IMR-90 (cell line): ENCODE results near the gene EAF1. TPM values are rescaled to one million over a fixed set of nuclear protein-coding genes. Genes with fewer than 3 reads are reported as not detected.
A peak's percentile ranks its signal among the peaks of the same experiment; 100 is the strongest.
"Not testable (repeated sequence)": the region's sequence is repeated elsewhere in the genome, so short reads cannot be mapped to it uniquely, and the experiment has no call there.

Experiments
- ATAC-seq: fragments of 200-7000 bp; cut with Tn5 transposase; 2 replicates; pipeline ENCODE4 v1.9.1; 2020; ENCODE audit warnings: low read depth, mild to moderate bottlenecking, moderate library complexity
- BruUV-seq: library from RNA; stranded (reverse); fragments of 400-500 nt; replicated peaks from 2 replicates; lab custom pipeline; 2021; lab: Mats Ljungman, UMichigan
- CTCF ChIA-PET: fragments of 300-600 bp; formaldehyde crosslinking; extraction: SDS; loops from one replicate; lab custom pipeline; 2021; ENCODE audit warnings: antibody characterized with exemption; lab: Yijun Ruan, JAX
- POLR2A ChIA-PET: fragments of 300-600 bp; sonication (Branson Sonifier 250); formaldehyde crosslinking; loops from one replicate; lab custom pipeline; 2022; ENCODE audit warnings: antibody characterized with exemption; ENCODE audit not compliant: unreplicated experiment; lab: Charles Lee
- DNase-seq: peaks from one replicate; pipeline ENCODE4 v3.0.0; 2013
- H2AFZ ChIP-seq: replicated peaks from 2 replicates; pipeline ENCODE3; 2013; ENCODE audit warnings: low read length, mild to moderate bottlenecking; ENCODE audit not compliant: poor library complexity
- H2AK5ac ChIP-seq: 2 replicates; pipeline ENCODE4 v1.6.1; 2013; ENCODE audit warnings: low read depth, low read length, inconsistent platforms
- H2AK9ac ChIP-seq: replicated peaks from 2 replicates; pipeline ENCODE3; 2013; ENCODE audit warnings: mild to moderate bottlenecking, low read depth, low read length, moderate library complexity; ENCODE audit not compliant: poor library complexity
- H2BK120ac ChIP-seq: 2 replicates; pipeline ENCODE4 v1.6.1; 2013; ENCODE audit warnings: low read depth, low read length, inconsistent platforms
- H2BK15ac ChIP-seq: 3 replicates; pipeline ENCODE4 v1.6.1; 2013; ENCODE audit warnings: low read depth, low read length, inconsistent platforms
- H2BK20ac ChIP-seq: 2 replicates; pipeline ENCODE4 v1.6.1; 2013; ENCODE audit warnings: low read depth, mild to moderate bottlenecking, inconsistent platforms, low read length, moderate library complexity
- H2BK5ac ChIP-seq: 2 replicates; pipeline ENCODE4 v1.6.1; 2013; ENCODE audit warnings: mild to moderate bottlenecking, low read depth, low read length, inconsistent platforms; ENCODE audit not compliant: poor library complexity, severe bottlenecking
- H3K14ac ChIP-seq: replicated peaks from 2 replicates; pipeline ENCODE4 v1.6.1; 2013; ENCODE audit warnings: low read depth, low read length, inconsistent platforms
- H3K18ac ChIP-seq: 2 replicates; pipeline ENCODE4 v1.6.1; 2013; ENCODE audit warnings: low read depth, low read length, control low read depth
- H3K23ac ChIP-seq: 2 replicates; pipeline ENCODE4 v1.6.1; 2013; ENCODE audit warnings: low read depth, low read length, inconsistent platforms
- H3K27ac ChIP-seq: 2 replicates; pipeline ENCODE4 v1.5.1; 2013; ENCODE audit warnings: mild to moderate bottlenecking, control low read depth, low read length; ENCODE audit not compliant: insufficient read depth
- H3K27me3 ChIP-seq: 2 replicates; pipeline ENCODE4 v1.6.1; 2013; ENCODE audit warnings: low read length; ENCODE audit not compliant: control insufficient read depth, insufficient read depth
- H3K36me3 ChIP-seq: 2 replicates; pipeline ENCODE4 v1.6.1; 2013; ENCODE audit warnings: low read length, mixed read lengths; ENCODE audit not compliant: control insufficient read depth, insufficient read depth
- H3K4ac ChIP-seq: 2 replicates; pipeline ENCODE4 v1.6.1; 2013; ENCODE audit warnings: low read depth, low read length, inconsistent platforms
- H3K4me1 ChIP-seq: 2 replicates; pipeline ENCODE4 v1.6.1; 2013; ENCODE audit warnings: low read length, mixed read lengths; ENCODE audit not compliant: control insufficient read depth, insufficient read depth
- H3K4me2 ChIP-seq: 2 replicates; pipeline ENCODE4 v1.6.1; 2013; ENCODE audit warnings: low read depth, mild to moderate bottlenecking, control low read depth, low read length, moderate library complexity
- H3K4me3 ChIP-seq: 2 replicates; pipeline ENCODE4 v1.5.1; 2013; ENCODE audit warnings: low read depth, mild to moderate bottlenecking, control low read depth, low read length, moderate library complexity; ENCODE audit not compliant: insufficient read depth
- H3K56ac ChIP-seq: 2 replicates; pipeline ENCODE4 v1.6.1; 2013; ENCODE audit warnings: low read length, inconsistent platforms; ENCODE audit not compliant: insufficient read depth; ENCODE audit errors: extremely low read depth
- H3K79me1 ChIP-seq, 2 experiments: 2 replicates each; pipeline ENCODE4 v1.6.1; 2013; ENCODE audit warnings: low read length in 2 of 2, inconsistent platforms in 1 of 2, low read depth in 1 of 2
- H3K9ac ChIP-seq: 2 replicates; pipeline ENCODE4 v1.6.1; 2013; ENCODE audit warnings: low read depth, low read length, control low read depth
- H3K9me1 ChIP-seq: 2 replicates; pipeline ENCODE4 v1.6.1; 2013; ENCODE audit warnings: low read length, inconsistent platforms; ENCODE audit not compliant: insufficient read depth
- H3K9me3 ChIP-seq: 2 replicates; pipeline ENCODE4 v1.6.1; 2013; ENCODE audit warnings: low read length; ENCODE audit not compliant: control insufficient read depth, insufficient read depth
- H4K20me1 ChIP-seq: 2 replicates; pipeline ENCODE4 v1.6.1; 2013; ENCODE audit warnings: low read length, inconsistent platforms; ENCODE audit not compliant: insufficient read depth
- H4K5ac ChIP-seq: 2 replicates; pipeline ENCODE4 v1.6.1; 2013; ENCODE audit warnings: mild to moderate bottlenecking, low read depth, low read length, control low read depth
- H4K8ac ChIP-seq, 2 experiments: 2 replicates each; pipeline ENCODE4 v1.6.1; 2013; ENCODE audit warnings: low read depth in 2 of 2, low read length in 2 of 2, control low read depth in 1 of 2, inconsistent platforms in 1 of 2
- H4K91ac ChIP-seq: 2 replicates; pipeline ENCODE4 v1.6.1; 2013; ENCODE audit warnings: low read depth, low read length, inconsistent platforms; ENCODE audit not compliant: insufficient read depth
- CEBPB ChIP-seq: IDR thresholded peaks from 2 replicates; pipeline ENCODE4 v1.6.1; 2012; ENCODE audit warnings: low read depth, low read length, improper control_type of control experiment
- MAFK ChIP-seq: IDR thresholded peaks from 2 replicates; pipeline ENCODE4 v1.6.1; 2012; ENCODE audit warnings: low read depth, low read length, improper control_type of control experiment
- WGBS, 2 experiments: methylation state at CpG; one replicate each; pipeline versions ENCODE4 v1.1.5 to v1.1.7; 2013; ENCODE audit warnings: missing lambda C conversion rate in 2 of 2; ENCODE audit not compliant: insufficient read length in 1 of 2; ENCODE audit errors: extremely low coverage in 2 of 2; 5-methylcytosine and 5-hydroxymethylcytosine counted together
- dilution Hi-C: fragments of 300-500 bp; cut with HindIII; formaldehyde crosslinking; loops from one replicate; pipeline ENCODE4 v1.14.3; 2018; ENCODE audit warnings: low sequenced_read_pairs; ENCODE audit not compliant: unreplicated experiment
- in situ Hi-C: fragments of 300-500 bp; cut with MboI; formaldehyde crosslinking; loops from 3 replicates; pipeline ENCODE4 v1.14.3; 2019; ENCODE audit warnings: low sequenced_read_pairs, inconsistent platforms, mixed read lengths
- intact Hi-C: fragments of 100-400 bp; cut with micrococcal nuclease; formaldehyde crosslinking; loops from 2 replicates; pipeline ENCODE4 v1.10.0; 2022
- polyA plus RNA-seq, 3 experiments: library from polyadenylated mRNA; depleted of rRNA; stranded (reverse); fragments of >200 nt; gene quantifications; 2 replicates each; pipeline ENCODE4 v1.2.3, GENCODE V29; 2012; ENCODE audit warnings: low replicate concordance in 1 of 3
- total RNA-seq: library from RNA; depleted of rRNA; stranded (reverse); fragments of >200 nt; gene quantifications from 2 replicates; pipeline ENCODE4 v1.2.3, GENCODE V29; 2012

The EAF1 gene
- total and polyA plus RNA-seq, 2 of the 4 experiments (the other 2 are of a cell fraction), result 7.0 to 21.3 TPM

DNA sequence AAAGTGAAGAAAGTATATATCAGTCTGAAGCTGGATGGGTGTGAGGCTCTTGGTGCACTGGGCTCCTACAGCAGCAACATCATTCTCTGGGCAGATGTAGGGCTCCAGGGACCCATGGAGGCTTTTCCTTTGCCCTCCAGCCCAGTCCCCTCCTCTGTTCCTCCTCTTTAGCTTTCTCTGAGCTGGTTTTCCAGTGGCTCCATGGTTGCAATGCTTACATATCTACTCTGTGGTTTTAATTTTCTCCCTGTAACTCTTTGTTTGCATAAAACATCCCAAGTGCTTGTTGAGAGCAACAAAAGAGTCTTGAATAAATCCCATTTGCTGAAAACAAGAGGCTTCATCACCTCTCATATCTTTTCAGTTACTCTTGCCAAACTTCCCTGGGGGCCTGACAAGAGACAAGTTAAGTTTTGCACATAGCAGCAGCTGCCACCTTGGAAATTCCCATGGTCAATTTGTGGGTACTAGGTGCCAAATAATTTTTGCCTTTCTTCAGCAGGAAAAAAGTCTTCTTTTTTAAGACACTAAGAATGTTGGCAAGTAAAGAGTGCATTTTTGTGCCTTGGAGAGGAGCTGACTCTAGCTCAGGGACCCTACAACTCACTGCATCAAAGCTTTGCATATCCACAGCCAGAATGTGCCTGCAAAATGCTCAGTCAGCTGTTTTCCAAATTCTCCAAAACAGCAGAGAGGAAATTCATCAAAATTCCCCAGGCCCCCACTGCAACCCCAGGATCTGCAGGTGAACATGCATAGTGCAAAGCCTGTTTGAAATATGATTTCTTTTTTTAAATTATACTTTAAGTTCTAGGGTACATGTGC is 52.2 kb downstream of the EAF1 start:
- no peaks in the 10 kb centered on the region; the same call in 1 of the 2 replicates for H3K27me3 ChIP-seq
- no peak overlapping the region for H4K8ac ChIP-seq
- no TSS peak for BruUV-seq
- ChIA-PET POLR2A (no interaction called here), CTCF (no interaction called here)
- in situ Hi-C loops (no loop called here), dilution Hi-C loops (no loop called here), intact Hi-C loops (no loop called here)
- H3K79me1 ChIP-seq, result no peaks in the 10 kb centered on the region
- H3K9me3 ChIP-seq, result no peaks in the 10 kb centered on the region
- H2BK15ac ChIP-seq, result no peak overlapping the region
- H3K14ac ChIP-seq, result no peak overlapping the region
- no peak overlapping the region for H2BK5ac ChIP-seq
- no peak overlapping the region for H2BK20ac ChIP-seq
- H2AK9ac ChIP-seq, result no peak overlapping the region
- H3K23ac ChIP-seq, result no peak overlapping the region
- DNase-seq (no peak), ATAC-seq (no peak)
- H2AFZ ChIP-seq, result no peak overlapping the region
- TF ChIP-seq MAFK (peak; percentile 92), CEBPB (no peak)
- no peak overlapping the region for H2AK5ac ChIP-seq
- H3K4me3 ChIP-seq, result no peak overlapping the region
- no peak overlapping the region for H3K56ac ChIP-seq
- H3K9ac ChIP-seq, result no peak overlapping the region
- H4K20me1 ChIP-seq, result no peaks in the 10 kb centered on the region
- H3K4me1 ChIP-seq, result no peaks in the 10 kb centered on the region
- no peaks in the 10 kb centered on the region for H3K36me3 ChIP-seq
- no peak overlapping the region for H2BK120ac ChIP-seq
- H4K91ac ChIP-seq, result no peak overlapping the region
- H3K4ac ChIP-seq, result no peak overlapping the region
- no peaks in the 10 kb centered on the region for H3K9me1 ChIP-seq
- H3K27ac ChIP-seq, result no peak overlapping the region
- H3K4me2 ChIP-seq, result no peak overlapping the region
- no peak overlapping the region for H3K18ac ChIP-seq
- H4K5ac ChIP-seq, result no peak overlapping the region

DNA sequence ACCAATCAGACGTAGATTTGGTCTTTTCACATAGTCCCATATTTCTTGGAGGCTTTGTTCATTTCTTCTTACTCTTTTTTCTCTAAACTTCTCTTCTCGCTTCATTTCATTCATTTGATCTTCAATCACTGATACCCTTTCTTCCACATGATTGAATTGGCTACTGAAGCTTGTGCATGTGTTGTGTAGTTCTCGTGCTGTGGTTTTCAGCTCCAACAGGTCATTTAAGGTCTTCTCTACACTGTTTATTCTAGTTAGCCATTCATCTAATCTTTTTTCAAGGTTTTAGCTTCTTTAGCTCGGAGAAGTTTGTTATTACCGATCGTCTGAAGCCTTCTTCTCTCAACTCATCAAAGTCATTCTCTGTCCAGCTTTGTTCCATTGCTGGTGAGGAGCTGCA is 57.2 kb downstream of the EAF1 start:
- H3K9ac ChIP-seq, H3K4me1 ChIP-seq, DNase-seq, BruUV-seq, H2BK120ac ChIP-seq, H3K4me3 ChIP-seq, H2AFZ ChIP-seq, H4K8ac ChIP-seq, H3K36me3 ChIP-seq, in situ Hi-C loops, H3K14ac ChIP-seq, H3K79me1 ChIP-seq, dilution Hi-C loops, H3K23ac ChIP-seq, ATAC-seq, H3K18ac ChIP-seq, H2AK9ac ChIP-seq, POLR2A ChIA-PET, H4K5ac ChIP-seq, H3K27me3 ChIP-seq, H2BK15ac ChIP-seq, H3K56ac ChIP-seq, H3K9me3 ChIP-seq, H4K20me1 ChIP-seq, H3K9me1 ChIP-seq, H2AK5ac ChIP-seq, H2BK20ac ChIP-seq, intact Hi-C loops, H4K91ac ChIP-seq, H3K4ac ChIP-seq, H2BK5ac ChIP-seq, H3K4me2 ChIP-seq, H3K27ac ChIP-seq: not testable (repeated sequence)
- no CpG with 5 or more reads among the region's 6 CpGs for WGBS, 2 experiments
- CTCF ChIA-PET, result interaction anchor here (1.1 kb wide), 1 partner anchor 37 kb away, joined by 3 read pairs; the partner anchor contains the start of gene COLQ
